Stimulated activated naive CD4-positive, alpha-beta T cell (primary cell): ENCODE measurements around the gene AFAP1.

ENCODE experiments used
- DNase-seq, 6 experiments: peaks; one replicate each; lab custom pipeline; 2025; lab: John Stamatoyannopoulos, UW

Gene AFAP1

GRCh38 chr4:7939377-7940108, at the start of gene AFAP1:
Gene AFAP1, minus strand, starts transcription at chr4:7939861. Its CDS starts 67,783 bp downstream, at chr4:7872078.
- DNase-seq, result peak; percentile 77 to 93 (median 86)

GRCh38 chr4:7988437-7988836, 48.8 kb upstream of the AFAP1 start:
- no peak for DNase-seq

GRCh38 chr4:7987148-7987989, 47.7 kb upstream of the AFAP1 start:
- peak; percentile 53 to 77 (median 60) for DNase-seq

- no peak for DNase-seq
Measured at GRCh38 chr4:7985891-7986441, 46.3 kb upstream of the AFAP1 start.

- DNase-seq, result no peak
Measured at GRCh38 chr4:7985072-7985471, 45.4 kb upstream of the AFAP1 start.

GRCh38 chr4:7984286-7984925, 44.7 kb upstream of the AFAP1 start:
- DNase-seq, result no peak

- no peak for DNase-seq
Measured at GRCh38 chr4:7983296-7983695, 43.6 kb upstream of the AFAP1 start.

- no peak for DNase-seq
Measured at GRCh38 chr4:7981738-7982394, 42.2 kb upstream of the AFAP1 start.

GRCh38 chr4:7980036-7980435, 40.4 kb upstream of the AFAP1 start:
- DNase-seq, result no peak

GRCh38 chr4:7979652-7979968, 39.9 kb upstream of the AFAP1 start:
- no peak for DNase-seq

GRCh38 chr4:7978907-7979651, 39.4 kb upstream of the AFAP1 start:
- no peak for DNase-seq

GRCh38 chr4:7978489-7978888, 38.8 kb upstream of the AFAP1 start:
- no peak for DNase-seq

GRCh38 chr4:7976634-7977033, 37.0 kb upstream of the AFAP1 start:
- no peak for DNase-seq

GRCh38 chr4:7976025-7976424, 36.4 kb upstream of the AFAP1 start:
- no peak for DNase-seq

GRCh38 chr4:7974425-7974824, 34.8 kb upstream of the AFAP1 start:
- DNase-seq, result no peak

GRCh38 chr4:7973545-7973981, 33.9 kb upstream of the AFAP1 start:
- DNase-seq, result no peak

GRCh38 chr4:7971881-7972500, 32.3 kb upstream of the AFAP1 start:
- no peak for DNase-seq

- no peak for DNase-seq
Measured at GRCh38 chr4:7971159-7971631, 31.5 kb upstream of the AFAP1 start.

- peak in 1 of 6 experiments; percentile 26 for DNase-seq
Measured at GRCh38 chr4:7970361-7970946, 30.8 kb upstream of the AFAP1 start.

GRCh38 chr4:7968262-7968896, 28.7 kb upstream of the AFAP1 start:
- no peak for DNase-seq
